ENCODE measurements around the gene OR10V1. TPM values are rescaled to one million over a fixed set of nuclear protein-coding genes. Genes with fewer than 3 reads are reported as not detected.
A peak's percentile ranks its signal among the peaks of the same experiment; 100 is the strongest.

OR10V1 gene
- total RNA-seq, 1 experiment from 2014 or later: not detected

DNA sequence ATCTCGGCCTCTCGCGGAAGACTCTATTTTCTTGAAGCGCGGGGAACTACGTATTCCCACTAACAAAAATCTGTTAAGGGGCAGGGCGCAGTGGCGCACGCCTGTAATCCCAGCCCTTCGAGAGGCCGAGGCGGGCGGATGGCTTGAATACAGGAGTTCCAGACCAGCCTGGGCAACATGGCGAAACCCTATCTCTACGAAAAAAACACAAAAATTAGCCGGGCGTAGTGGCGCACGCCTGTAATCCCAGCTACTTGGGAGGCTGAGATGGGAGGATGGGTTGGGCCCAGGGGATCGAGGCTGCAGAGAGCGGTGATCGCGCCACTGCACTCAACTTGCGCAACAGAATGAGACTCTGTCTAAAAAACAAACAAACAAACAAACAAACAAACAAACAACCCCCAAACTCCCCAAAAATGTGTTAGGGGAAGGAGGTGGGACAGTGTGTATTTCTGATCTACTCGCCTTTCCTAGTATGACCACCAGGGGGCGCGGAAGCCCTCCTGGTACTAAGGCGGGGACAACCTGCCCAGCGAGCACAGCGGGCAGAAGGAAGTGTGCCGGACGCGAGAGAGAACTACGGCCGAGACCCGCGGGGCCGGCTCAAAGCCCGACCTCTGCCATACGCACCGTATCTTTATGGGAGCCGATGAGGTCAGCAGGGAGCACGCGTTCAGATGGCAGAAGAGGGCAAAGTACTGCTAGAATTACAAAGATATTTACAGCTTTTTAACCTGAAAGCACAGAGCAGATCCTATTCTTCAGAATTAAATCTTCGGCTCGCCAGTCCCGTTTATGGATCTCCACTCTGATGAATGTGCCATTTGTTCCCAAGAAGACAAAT is 40.2 kb upstream of the OR10V1 start:
- peak overlapping the region; percentile 51 for H3K27ac Mint-ChIP-seq (ENCODE audit: low read depth, unreplicated experiment)
- no TSS peak for BruUV-seq (replicated peaks)

DNA sequence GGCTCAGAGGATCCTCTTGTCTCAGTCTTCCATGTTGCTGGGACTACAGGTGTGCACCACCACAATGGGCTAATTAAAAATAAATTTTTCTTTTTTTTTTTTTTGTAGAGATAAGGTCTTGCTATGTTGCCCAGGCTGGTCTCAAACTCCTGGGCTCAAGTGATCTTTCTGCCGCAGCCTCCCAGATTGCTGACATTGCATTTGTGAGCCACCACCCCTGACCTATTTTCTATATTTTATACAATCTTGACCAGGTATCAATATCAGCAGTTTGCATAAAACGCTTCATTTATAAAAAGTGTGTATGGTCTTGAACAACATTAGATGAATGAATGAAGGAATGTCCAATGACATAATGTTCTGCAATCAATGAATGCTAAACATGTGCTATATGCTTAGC is 32.5 kb upstream of the OR10V1 start:
- H3K36me3 Mint-ChIP-seq (ENCODE audit: insufficient read depth, unreplicated experiment): no peaks in the 10 kb centered on the region
- TF ChIP-seq, protein P1, sequence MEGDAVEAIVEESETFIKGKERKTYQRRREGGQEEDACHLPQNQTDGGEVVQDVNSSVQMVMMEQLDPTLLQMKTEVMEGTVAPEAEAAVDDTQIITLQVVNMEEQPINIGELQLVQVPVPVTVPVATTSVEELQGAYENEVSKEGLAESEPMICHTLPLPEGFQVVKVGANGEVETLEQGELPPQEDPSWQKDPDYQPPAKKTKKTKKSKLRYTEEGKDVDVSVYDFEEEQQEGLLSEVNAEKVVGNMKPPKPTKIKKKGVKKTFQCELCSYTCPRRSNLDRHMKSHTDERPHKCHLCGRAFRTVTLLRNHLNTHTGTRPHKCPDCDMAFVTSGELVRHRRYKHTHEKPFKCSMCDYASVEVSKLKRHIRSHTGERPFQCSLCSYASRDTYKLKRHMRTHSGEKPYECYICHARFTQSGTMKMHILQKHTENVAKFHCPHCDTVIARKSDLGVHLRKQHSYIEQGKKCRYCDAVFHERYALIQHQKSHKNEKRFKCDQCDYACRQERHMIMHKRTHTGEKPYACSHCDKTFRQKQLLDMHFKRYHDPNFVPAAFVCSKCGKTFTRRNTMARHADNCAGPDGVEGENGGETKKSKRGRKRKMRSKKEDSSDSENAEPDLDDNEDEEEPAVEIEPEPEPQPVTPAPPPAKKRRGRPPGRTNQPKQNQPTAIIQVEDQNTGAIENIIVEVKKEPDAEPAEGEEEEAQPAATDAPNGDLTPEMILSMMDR (IDR thresholded peaks at IDR 0.05; ENCODE audit: unreplicated experiment): no peak
- H3K27me3 Mint-ChIP-seq (ENCODE audit: insufficient read depth, unreplicated experiment): no peaks in the 10 kb centered on the region
- H3K27ac Mint-ChIP-seq (ENCODE audit: low read depth, unreplicated experiment): no peak overlapping the region
- POLR2A ChIA-PET: no interaction called here
- no peaks in the 10 kb centered on the region for H3K9me3 Mint-ChIP-seq (ENCODE audit: unreplicated experiment)
- intact Hi-C loops (cut with micrococcal nuclease): no loop called here
- CTCF ChIA-PET: interaction anchor here (0.5 to 2.2 kb wide), 6 partner anchors 8 to 376 kb away, joined by 3 to 10 read pairs (median 4); partner anchors contain the start of gene STX3
- no TSS peak for BruUV-seq (replicated peaks)
- no peak for DNase-seq (ENCODE audit: unreplicated experiment)
- no peaks in the 10 kb centered on the region for H3K4me1 Mint-ChIP-seq (ENCODE audit: insufficient read depth, unreplicated experiment)
- no peak overlapping the region for H3K4me3 Mint-ChIP-seq (ENCODE audit: unreplicated experiment)

More for the DNA sequence above, 40.2 kb upstream of the OR10V1 start:
- TF ChIP-seq, protein P1 (IDR thresholded peaks at IDR 0.05; ENCODE audit: unreplicated experiment): peak; percentile 82
- peaks cover 13% of the 10 kb centered on the region for H3K4me1 Mint-ChIP-seq (ENCODE audit: insufficient read depth, unreplicated experiment)
- intact Hi-C loops (cut with micrococcal nuclease): loop anchor here (1.0 to 10.0 kb wide), 6 partner anchors 48 to 411 kb away; partner anchors contain the start of genes MRPL16 and PATL1
- POLR2A ChIA-PET: interaction anchor here (1.3 to 5.4 kb wide), 7 partner anchors 10 to 137 kb away, joined by 5 to 67 read pairs (median 44); partner anchors contain the start of genes MRPL16, OSBP and PATL1
- H3K4me3 Mint-ChIP-seq (ENCODE audit: unreplicated experiment): peak overlapping the region; percentile 92
- H3K9me3 Mint-ChIP-seq (ENCODE audit: unreplicated experiment): no peaks in the 10 kb centered on the region
- no peaks in the 10 kb centered on the region for H3K36me3 Mint-ChIP-seq (ENCODE audit: insufficient read depth, unreplicated experiment)
- CTCF ChIA-PET: interaction anchor here (0.6 to 7.6 kb wide), 23 partner anchors 9 to 293 kb away, joined by 3 to 160 read pairs (median 4); partner anchors contain the start of gene MRPL16
- peak; percentile 83 for DNase-seq (ENCODE audit: unreplicated experiment)
- no peaks in the 10 kb centered on the region for H3K27me3 Mint-ChIP-seq (ENCODE audit: insufficient read depth, unreplicated experiment)

DNA sequence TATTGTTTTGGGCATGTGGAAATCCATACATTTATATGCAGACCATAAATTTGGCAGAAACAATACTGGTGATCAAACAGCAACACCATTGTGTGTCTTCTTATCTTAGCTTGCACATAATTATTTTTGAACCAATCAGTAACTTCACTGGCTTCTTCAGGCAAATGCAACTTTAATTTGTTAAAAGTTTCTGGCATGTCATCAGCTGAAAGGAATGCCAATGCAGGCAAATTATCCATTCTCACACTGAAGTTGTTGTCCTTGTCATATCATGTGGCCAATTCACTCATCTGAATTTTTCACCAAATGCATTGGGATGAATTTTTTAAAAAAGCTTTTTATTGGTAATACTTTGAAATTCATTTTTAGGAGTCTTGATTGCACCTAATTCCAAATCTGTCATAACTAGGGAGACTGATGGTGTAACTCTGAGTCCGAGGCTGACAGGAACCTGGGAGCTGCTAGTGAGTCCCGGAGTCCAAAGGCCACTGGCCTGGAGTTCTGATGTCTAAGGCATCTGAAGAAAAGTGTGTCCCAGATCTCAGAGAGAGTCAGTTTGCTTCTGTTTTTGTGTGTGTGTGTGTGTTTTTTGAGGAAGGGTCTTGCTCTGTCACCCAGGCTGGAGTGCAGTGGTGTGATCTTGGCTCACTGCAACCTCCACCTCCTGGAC is 17.4 kb upstream of the OR10V1 start:
- TF ChIP-seq, protein P1 (IDR thresholded peaks at IDR 0.05; ENCODE audit: unreplicated experiment): no peak
- H3K27ac Mint-ChIP-seq (ENCODE audit: low read depth, unreplicated experiment): no peak overlapping the region
- intact Hi-C loops (cut with micrococcal nuclease): no loop called here
- no peak for DNase-seq (ENCODE audit: unreplicated experiment)
- BruUV-seq (replicated peaks): no TSS peak
- no peaks in the 10 kb centered on the region for H3K4me1 Mint-ChIP-seq (ENCODE audit: insufficient read depth, unreplicated experiment)
- ChIA-PET CTCF (interaction anchor here (0.6 kb wide), 1 partner anchor 51 kb away, joined by 4 read pairs; no protein-coding TSS in a partner anchor), POLR2A (interaction anchor here (1.0 kb wide), 1 partner anchor 79 kb away, joined by 3 read pairs; the partner anchor contains the start of gene MRPL16)
- H3K27me3 Mint-ChIP-seq (ENCODE audit: insufficient read depth, unreplicated experiment): no peaks in the 10 kb centered on the region
- no peaks in the 10 kb centered on the region for H3K36me3 Mint-ChIP-seq (ENCODE audit: insufficient read depth, unreplicated experiment)
- H3K9me3 Mint-ChIP-seq (ENCODE audit: unreplicated experiment): no peaks in the 10 kb centered on the region
- H3K4me3 Mint-ChIP-seq (ENCODE audit: unreplicated experiment): no peak overlapping the region

DNA sequence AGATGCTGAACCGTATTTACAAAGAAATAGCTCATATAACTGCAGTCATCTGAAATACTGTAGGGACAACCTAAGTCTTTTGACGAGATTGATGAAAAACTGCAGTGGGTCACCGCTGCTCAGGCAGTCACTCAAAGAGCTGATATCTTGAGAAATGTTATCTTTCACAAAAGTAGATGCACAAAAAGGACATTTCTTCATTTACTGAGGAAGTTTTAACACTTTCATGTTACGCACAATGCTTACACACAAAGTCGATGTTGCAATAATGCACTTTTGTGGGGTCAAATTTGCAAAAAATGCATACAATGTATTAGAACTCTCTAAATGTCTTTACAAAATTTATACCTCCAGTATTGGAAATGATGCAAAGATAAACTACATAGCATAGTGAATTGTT is 16.2 kb upstream of the OR10V1 start:
- no peak overlapping the region for H3K27ac Mint-ChIP-seq (ENCODE audit: low read depth, unreplicated experiment)
- TF ChIP-seq, protein P1 (IDR thresholded peaks at IDR 0.05; ENCODE audit: unreplicated experiment): no peak
- ChIA-PET POLR2A (no interaction called here), CTCF (interaction anchor here (1.1 kb wide), 1 partner anchor 72 kb away, joined by 3 read pairs; no protein-coding TSS in a partner anchor)
- no peaks in the 10 kb centered on the region for H3K4me1 Mint-ChIP-seq (ENCODE audit: insufficient read depth, unreplicated experiment)
- intact Hi-C loops (cut with micrococcal nuclease): no loop called here
- no peaks in the 10 kb centered on the region for H3K9me3 Mint-ChIP-seq (ENCODE audit: unreplicated experiment)
- DNase-seq (ENCODE audit: unreplicated experiment): no peak
- no TSS peak for BruUV-seq (replicated peaks)
- no peaks in the 10 kb centered on the region for H3K36me3 Mint-ChIP-seq (ENCODE audit: insufficient read depth, unreplicated experiment)
- no peak overlapping the region for H3K4me3 Mint-ChIP-seq (ENCODE audit: unreplicated experiment)
- H3K27me3 Mint-ChIP-seq (ENCODE audit: insufficient read depth, unreplicated experiment): no peaks in the 10 kb centered on the region

Measured in MCF 10A (cell line).